RWPE2 (cell line): ENCODE results near the gene VLDLR.

Experiments
- ATAC-seq: fragments of 200-7000 bp; cut with Tn5 transposase; 3 replicates; pipeline ENCODE4 v1.9.1; 2021; ENCODE audit warnings: low read depth
- DNase-seq: peaks from one replicate; pipeline ENCODE4 v3.0.0-alpha.2; 2020; ENCODE audit warnings: low spot score
- H3K27ac ChIP-seq: fragments of 450-650 bp; 2 replicates; pipeline ENCODE4 v1.5.1; 2017; ENCODE audit warnings: mild to moderate bottlenecking; ENCODE audit not compliant: poor library complexity, severe bottlenecking
- H3K27me3 ChIP-seq: fragments of 250-450 bp; sonication (Bioruptor Pico); 2 replicates; pipeline ENCODE4 v1.5.1; 2021; ENCODE audit warnings: mild to moderate bottlenecking, moderate library complexity; ENCODE audit not compliant: insufficient read depth, poor library complexity, severe bottlenecking
- H3K36me3 ChIP-seq: fragments of 250-450 bp; sonication (Bioruptor Pico); 2 replicates; pipeline ENCODE4 v1.5.1; 2020; ENCODE audit warnings: low read depth, mild to moderate bottlenecking, moderate library complexity
- H3K4me1 ChIP-seq: fragments of 250-450 bp; sonication (Bioruptor Pico); 2 replicates; pipeline ENCODE4 v1.5.1; 2021; ENCODE audit warnings: mild to moderate bottlenecking, moderate library complexity; ENCODE audit not compliant: insufficient read depth, poor library complexity, severe bottlenecking
- H3K4me3 ChIP-seq: fragments of 250-450 bp; sonication (Bioruptor Pico); 2 replicates; pipeline ENCODE4 v1.5.1; 2021; ENCODE audit warnings: mild to moderate bottlenecking, moderate library complexity; ENCODE audit not compliant: severe bottlenecking
- H3K9me3 ChIP-seq: fragments of 250-450 bp; sonication (Bioruptor Pico); 2 replicates; pipeline ENCODE4 v1.5.1; 2021; ENCODE audit warnings: mild to moderate bottlenecking, moderate library complexity; ENCODE audit not compliant: severe bottlenecking
- CTCF ChIP-seq: fragments of 450-650 bp; IDR thresholded peaks from one replicate; pipeline ENCODE4 v1.5.1; 2017; ENCODE audit warnings: mild to moderate bottlenecking, moderate library complexity; ENCODE audit not compliant: poor library complexity, severe bottlenecking

VLDLR gene

GRCh38 chr9:2638871-2639673 is 17.5 kb downstream of the VLDLR start:
- Histone ChIP-seq H3K4me1 (no peaks in the 10 kb centered on the region), H3K27me3 (no peaks in the 10 kb centered on the region), H3K4me3 (no peak overlapping the region), H3K27ac (no peak overlapping the region), H3K9me3 (no peaks in the 10 kb centered on the region), H3K36me3 (peaks cover 35% of the 10 kb centered on the region)
- TF ChIP-seq CTCF = no peak
- DNase-seq = no peak
- no peak for ATAC-seq

- Histone ChIP-seq H3K9me3 (no peaks in the 10 kb centered on the region), H3K27ac (no peak overlapping the region), H3K4me1 (no peaks in the 10 kb centered on the region), H3K4me3 (no peak overlapping the region), H3K27me3 (no peaks in the 10 kb centered on the region), H3K36me3 (peaks cover 40% of the 10 kb centered on the region)
- no peak for TF ChIP-seq CTCF
- ATAC-seq (no peak), DNase-seq (no peak)
Observed at GRCh38 chr9:2639786-2640185, 18.2 kb downstream of the VLDLR start.

GRCh38 chr9:2640570-2640969 is 19.0 kb downstream of the VLDLR start:
- H3K27ac ChIP-seq = no peak overlapping the region
- ATAC-seq = no peak
- no peak for TF ChIP-seq CTCF
- H3K4me3 ChIP-seq = no peak overlapping the region
- peaks cover 43% of the 10 kb centered on the region for H3K36me3 ChIP-seq
- H3K27me3 ChIP-seq = no peaks in the 10 kb centered on the region
- DNase-seq = no peak
- no peaks in the 10 kb centered on the region for H3K4me1 ChIP-seq
- no peaks in the 10 kb centered on the region for H3K9me3 ChIP-seq

GRCh38 chr9:2641033-2641432 is 19.4 kb downstream of the VLDLR start:
- H3K4me3 ChIP-seq = no peak overlapping the region
- no peaks in the 10 kb centered on the region for H3K27me3 ChIP-seq
- DNase-seq (no peak), ATAC-seq (no peak)
- no peaks in the 10 kb centered on the region for H3K4me1 ChIP-seq
- no peak overlapping the region for H3K27ac ChIP-seq
- no peaks in the 10 kb centered on the region for H3K9me3 ChIP-seq
- peaks cover 47% of the 10 kb centered on the region for H3K36me3 ChIP-seq
- no peak for TF ChIP-seq CTCF

- Histone ChIP-seq H3K27ac (no peak overlapping the region), H3K4me1 (no peaks in the 10 kb centered on the region), H3K9me3 (no peaks in the 10 kb centered on the region), H3K4me3 (no peak overlapping the region), H3K27me3 (no peaks in the 10 kb centered on the region), H3K36me3 (peaks cover 54% of the 10 kb centered on the region)
- ATAC-seq = no peak
- no peak for DNase-seq
- no peak for TF ChIP-seq CTCF
Observed at GRCh38 chr9:2642068-2642467, 20.5 kb downstream of the VLDLR start.
